ENCODE data around the gene PCAT7. TPM values are rescaled to one million over a fixed set of nuclear protein-coding genes. Genes with fewer than 3 reads are reported as not detected.

PCAT7 gene
- total and polyA plus RNA-seq, 2 experiments from 2014 or later, result 4.0 to 5.5 TPM

DNA sequence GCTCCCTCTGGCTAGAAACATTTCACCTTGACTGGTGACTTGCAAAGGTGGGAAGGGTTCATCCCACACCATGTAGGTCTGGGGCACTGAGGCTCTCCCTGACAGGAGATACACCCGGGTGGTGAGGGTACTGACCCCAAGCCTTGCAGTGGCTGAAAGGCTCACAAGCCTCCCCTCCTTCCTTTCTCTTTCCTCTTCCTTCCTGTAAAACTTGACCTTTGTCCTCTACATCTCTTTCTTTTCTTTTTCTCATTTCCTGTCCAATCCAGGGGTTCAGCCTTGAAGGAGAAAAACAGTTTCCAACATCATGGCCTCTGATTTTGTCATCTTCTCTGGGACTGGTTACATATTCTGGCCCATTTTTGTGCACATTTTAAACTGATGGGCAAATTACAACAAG, 22.2 kb downstream of the PCAT7 start:
- Histone ChIP-seq H3K36me3 (ENCODE audit: insufficient read depth) (no peaks in the 10 kb centered on the region), H2AFZ (0 out of 2 replicates have a peak overlapping the region, but pooled peaks have one; percentile 14), H3K27me3 (ENCODE audit: insufficient read depth) (no peaks in the 10 kb centered on the region), H3K4me1 (ENCODE audit: insufficient read depth) (no peaks in the 10 kb centered on the region), H3K79me2 (replicated peaks; ENCODE audit: insufficient read depth) (no peaks in the 10 kb centered on the region), H4K20me1 (replicated peaks; ENCODE audit: insufficient read depth) (no peaks in the 10 kb centered on the region), H3K27ac (ENCODE audit: low read depth) (no peak overlapping the region), H3K4me3 (no peak overlapping the region), H3K9me2 (ENCODE audit: insufficient read depth) (no peaks in the 10 kb centered on the region), H3K4me2 (no peak overlapping the region), H3F3A (replicated peaks; ENCODE audit: low read depth) (no peaks in the 10 kb centered on the region)
- Mint-ChIP-seq H3K4me3 (no peak overlapping the region), H3K4me1 (peaks cover 4% of the 10 kb centered on the region), H3K9me3 (peaks cover 7% of the 10 kb centered on the region; the same call in 2 of the 3 replicates), H3K27ac (no peak overlapping the region), H3K27me3 (ENCODE audit: insufficient read depth, low read depth, poor library complexity) (no peaks in the 10 kb centered on the region), H3K36me3 (ENCODE audit: low read depth) (no peaks in the 10 kb centered on the region)
- ATAC-seq, result no peak
- no peak for TF ChIP-seq NANOG (IDR thresholded peaks at IDR 0.05; ENCODE audit: borderline replicate concordance)
- TF ChIP-seq ZNF331 (CRISPR knock-in tag; IDR thresholded peaks at IDR 0.05; ENCODE audit: low read depth), result no peak
- TF ChIP-seq CREB1 (CRISPR knock-in tag; IDR thresholded peaks at IDR 0.05; ENCODE audit: low read depth), result no peak
- no peak for TF ChIP-seq ETS1 (IDR thresholded peaks at IDR 0.05)
- TF ChIP-seq EZH2 (IDR thresholded peaks at IDR 0.05; ENCODE audit: low read depth, unreplicated experiment), result no peak
- TF ChIP-seq, protein P1, sequence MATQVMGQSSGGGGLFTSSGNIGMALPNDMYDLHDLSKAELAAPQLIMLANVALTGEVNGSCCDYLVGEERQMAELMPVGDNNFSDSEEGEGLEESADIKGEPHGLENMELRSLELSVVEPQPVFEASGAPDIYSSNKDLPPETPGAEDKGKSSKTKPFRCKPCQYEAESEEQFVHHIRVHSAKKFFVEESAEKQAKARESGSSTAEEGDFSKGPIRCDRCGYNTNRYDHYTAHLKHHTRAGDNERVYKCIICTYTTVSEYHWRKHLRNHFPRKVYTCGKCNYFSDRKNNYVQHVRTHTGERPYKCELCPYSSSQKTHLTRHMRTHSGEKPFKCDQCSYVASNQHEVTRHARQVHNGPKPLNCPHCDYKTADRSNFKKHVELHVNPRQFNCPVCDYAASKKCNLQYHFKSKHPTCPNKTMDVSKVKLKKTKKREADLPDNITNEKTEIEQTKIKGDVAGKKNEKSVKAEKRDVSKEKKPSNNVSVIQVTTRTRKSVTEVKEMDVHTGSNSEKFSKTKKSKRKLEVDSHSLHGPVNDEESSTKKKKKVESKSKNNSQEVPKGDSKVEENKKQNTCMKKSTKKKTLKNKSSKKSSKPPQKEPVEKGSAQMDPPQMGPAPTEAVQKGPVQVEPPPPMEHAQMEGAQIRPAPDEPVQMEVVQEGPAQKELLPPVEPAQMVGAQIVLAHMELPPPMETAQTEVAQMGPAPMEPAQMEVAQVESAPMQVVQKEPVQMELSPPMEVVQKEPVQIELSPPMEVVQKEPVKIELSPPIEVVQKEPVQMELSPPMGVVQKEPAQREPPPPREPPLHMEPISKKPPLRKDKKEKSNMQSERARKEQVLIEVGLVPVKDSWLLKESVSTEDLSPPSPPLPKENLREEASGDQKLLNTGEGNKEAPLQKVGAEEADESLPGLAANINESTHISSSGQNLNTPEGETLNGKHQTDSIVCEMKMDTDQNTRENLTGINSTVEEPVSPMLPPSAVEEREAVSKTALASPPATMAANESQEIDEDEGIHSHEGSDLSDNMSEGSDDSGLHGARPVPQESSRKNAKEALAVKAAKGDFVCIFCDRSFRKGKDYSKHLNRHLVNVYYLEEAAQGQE (IDR thresholded peaks at IDR 0.05; ENCODE audit: unreplicated experiment), result no peak
- no peak for DNase-seq (ENCODE audit: low spot score)

DNA sequence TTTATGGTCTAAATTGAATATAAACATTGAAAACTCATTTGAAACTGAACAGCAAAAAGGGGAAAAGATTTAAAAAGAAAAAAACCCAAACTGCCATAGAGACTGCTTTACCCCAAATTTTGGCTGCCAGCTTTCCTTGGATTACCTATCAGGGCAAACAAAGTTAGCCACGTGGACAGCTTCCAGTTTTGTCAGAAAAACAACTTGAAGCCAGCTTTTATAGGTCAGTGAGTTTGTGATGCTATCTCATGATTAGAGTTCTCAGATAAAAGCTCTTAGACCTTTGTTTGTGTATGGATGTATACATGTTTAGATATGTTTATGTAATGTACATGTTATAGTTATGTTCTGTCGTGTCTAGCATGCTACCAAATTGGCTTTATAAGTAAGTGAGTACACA, 22.7 kb downstream of the PCAT7 start:
- H4K20me1 ChIP-seq (replicated peaks; ENCODE audit: insufficient read depth), result no peaks in the 10 kb centered on the region
- DNase-seq (ENCODE audit: low spot score), result no peak
- no peaks in the 10 kb centered on the region for H3K27me3 ChIP-seq (ENCODE audit: insufficient read depth)
- peak overlapping the region; percentile 14; the same call in 1 of the 2 replicates for H2AFZ ChIP-seq
- no peak overlapping the region for H3K4me3 ChIP-seq
- H3K4me1 Mint-ChIP-seq, result peaks cover 4% of the 10 kb centered on the region
- H3F3A ChIP-seq (replicated peaks; ENCODE audit: low read depth), result no peaks in the 10 kb centered on the region
- H3K27me3 Mint-ChIP-seq (ENCODE audit: insufficient read depth, low read depth, poor library complexity), result no peaks in the 10 kb centered on the region
- H3K9me2 ChIP-seq (ENCODE audit: insufficient read depth), result no peaks in the 10 kb centered on the region
- no peak overlapping the region for H3K4me2 ChIP-seq
- H3K36me3 ChIP-seq (ENCODE audit: insufficient read depth), result no peaks in the 10 kb centered on the region
- H3K4me3 Mint-ChIP-seq, result no peak overlapping the region
- peaks cover 7% of the 10 kb centered on the region; the same call in 2 of the 3 replicates for H3K9me3 Mint-ChIP-seq
- H3K27ac Mint-ChIP-seq, result no peak overlapping the region
- no peaks in the 10 kb centered on the region for H3K36me3 Mint-ChIP-seq (ENCODE audit: low read depth)
- ATAC-seq, result no peak
- H3K79me2 ChIP-seq (replicated peaks; ENCODE audit: insufficient read depth), result no peaks in the 10 kb centered on the region
- H3K4me1 ChIP-seq (ENCODE audit: insufficient read depth), result no peaks in the 10 kb centered on the region
- H3K27ac ChIP-seq (ENCODE audit: low read depth), result no peak overlapping the region
- TF ChIP-seq EZH2 (IDR thresholded peaks at IDR 0.05; ENCODE audit: low read depth, unreplicated experiment) (no peak), POLR2AphosphoS5 (IDR thresholded peaks at IDR 0.05; ENCODE audit: low read depth) (no peak)
- TF ChIP-seq, protein P2, sequence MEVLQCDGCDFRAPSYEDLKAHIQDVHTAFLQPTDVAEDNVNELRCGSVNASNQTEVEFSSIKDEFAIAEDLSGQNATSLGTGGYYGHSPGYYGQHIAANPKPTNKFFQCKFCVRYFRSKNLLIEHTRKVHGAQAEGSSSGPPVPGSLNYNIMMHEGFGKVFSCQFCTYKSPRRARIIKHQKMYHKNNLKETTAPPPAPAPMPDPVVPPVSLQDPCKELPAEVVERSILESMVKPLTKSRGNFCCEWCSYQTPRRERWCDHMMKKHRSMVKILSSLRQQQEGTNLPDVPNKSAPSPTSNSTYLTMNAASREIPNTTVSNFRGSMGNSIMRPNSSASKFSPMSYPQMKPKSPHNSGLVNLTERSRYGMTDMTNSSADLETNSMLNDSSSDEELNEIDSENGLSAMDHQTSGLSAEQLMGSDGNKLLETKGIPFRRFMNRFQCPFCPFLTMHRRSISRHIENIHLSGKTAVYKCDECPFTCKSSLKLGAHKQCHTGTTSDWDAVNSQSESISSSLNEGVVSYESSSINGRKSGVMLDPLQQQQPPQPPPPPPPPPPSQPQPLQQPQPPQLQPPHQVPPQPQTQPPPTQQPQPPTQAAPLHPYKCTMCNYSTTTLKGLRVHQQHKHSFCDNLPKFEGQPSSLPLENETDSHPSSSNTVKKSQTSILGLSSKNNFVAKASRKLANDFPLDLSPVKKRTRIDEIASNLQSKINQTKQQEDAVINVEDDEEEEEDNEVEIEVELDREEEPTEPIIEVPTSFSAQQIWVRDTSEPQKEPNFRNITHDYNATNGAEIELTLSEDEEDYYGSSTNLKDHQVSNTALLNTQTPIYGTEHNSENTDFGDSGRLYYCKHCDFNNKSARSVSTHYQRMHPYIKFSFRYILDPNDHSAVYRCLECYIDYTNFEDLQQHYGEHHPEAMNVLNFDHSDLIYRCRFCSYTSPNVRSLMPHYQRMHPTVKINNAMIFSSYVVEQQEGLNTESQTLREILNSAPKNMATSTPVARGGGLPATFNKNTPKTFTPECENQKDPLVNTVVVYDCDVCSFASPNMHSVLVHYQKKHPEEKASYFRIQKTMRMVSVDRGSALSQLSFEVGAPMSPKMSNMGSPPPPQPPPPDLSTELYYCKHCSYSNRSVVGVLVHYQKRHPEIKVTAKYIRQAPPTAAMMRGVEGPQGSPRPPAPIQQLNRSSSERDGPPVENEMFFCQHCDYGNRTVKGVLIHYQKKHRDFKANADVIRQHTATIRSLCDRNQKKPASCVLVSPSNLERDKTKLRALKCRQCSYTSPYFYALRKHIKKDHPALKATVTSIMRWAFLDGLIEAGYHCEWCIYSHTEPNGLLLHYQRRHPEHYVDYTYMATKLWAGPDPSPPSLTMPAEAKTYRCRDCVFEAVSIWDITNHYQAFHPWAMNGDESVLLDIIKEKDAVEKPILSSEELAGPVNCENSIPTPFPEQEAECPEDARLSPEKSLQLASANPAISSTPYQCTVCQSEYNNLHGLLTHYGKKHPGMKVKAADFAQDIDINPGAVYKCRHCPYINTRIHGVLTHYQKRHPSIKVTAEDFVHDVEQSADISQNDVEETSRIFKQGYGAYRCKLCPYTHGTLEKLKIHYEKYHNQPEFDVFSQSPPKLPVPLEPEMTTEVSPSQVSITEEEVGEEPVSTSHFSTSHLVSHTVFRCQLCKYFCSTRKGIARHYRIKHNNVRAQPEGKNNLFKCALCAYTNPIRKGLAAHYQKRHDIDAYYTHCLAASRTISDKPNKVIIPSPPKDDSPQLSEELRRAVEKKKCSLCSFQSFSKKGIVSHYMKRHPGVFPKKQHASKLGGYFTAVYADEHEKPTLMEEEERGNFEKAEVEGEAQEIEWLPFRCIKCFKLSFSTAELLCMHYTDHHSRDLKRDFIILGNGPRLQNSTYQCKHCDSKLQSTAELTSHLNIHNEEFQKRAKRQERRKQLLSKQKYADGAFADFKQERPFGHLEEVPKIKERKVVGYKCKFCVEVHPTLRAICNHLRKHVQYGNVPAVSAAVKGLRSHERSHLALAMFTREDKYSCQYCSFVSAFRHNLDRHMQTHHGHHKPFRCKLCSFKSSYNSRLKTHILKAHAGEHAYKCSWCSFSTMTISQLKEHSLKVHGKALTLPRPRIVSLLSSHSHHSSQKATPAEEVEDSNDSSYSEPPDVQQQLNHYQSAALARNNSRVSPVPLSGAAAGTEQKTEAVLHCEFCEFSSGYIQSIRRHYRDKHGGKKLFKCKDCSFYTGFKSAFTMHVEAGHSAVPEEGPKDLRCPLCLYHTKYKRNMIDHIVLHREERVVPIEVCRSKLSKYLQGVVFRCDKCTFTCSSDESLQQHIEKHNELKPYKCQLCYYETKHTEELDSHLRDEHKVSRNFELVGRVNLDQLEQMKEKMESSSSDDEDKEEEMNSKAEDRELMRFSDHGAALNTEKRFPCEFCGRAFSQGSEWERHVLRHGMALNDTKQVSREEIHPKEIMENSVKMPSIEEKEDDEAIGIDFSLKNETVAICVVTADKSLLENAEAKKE (CRISPR knock-in tag; IDR thresholded peaks at IDR 0.05), result no peak

All from GM23338 (cell line).